Hepatocyte (in vitro differentiated cells): ENCODE measurements around the gene DAP. TPM values are rescaled to one million over a fixed set of nuclear protein-coding genes. Genes with fewer than 3 reads are reported as not detected.
"Not testable (repeated sequence)": the region's sequence is repeated elsewhere in the genome, so short reads cannot be mapped to it uniquely, and the experiment has no call there.

Experiments
- DNase-seq: peaks from one replicate; pipeline ENCODE4 v3.0.0-alpha.2; 2016; ENCODE audit warnings: low spot score
- H2AFZ ChIP-seq: fragments of 200-600 bp; sonication (generic); 2 replicates; pipeline ENCODE4 v1.6.0; 2016; ENCODE audit warnings: antibody characterized with exemption, mild to moderate bottlenecking
- H3K27ac ChIP-seq: fragments of 200-600 bp; sonication (generic); 2 replicates; pipeline ENCODE4 v1.5.1; 2016; ENCODE audit warnings: mild to moderate bottlenecking
- H3K27me3 ChIP-seq: fragments of 200-600 bp; sonication (generic); 2 replicates; pipeline ENCODE4 v1.6.1; 2016
- H3K36me3 ChIP-seq: fragments of 200-600 bp; sonication (generic); replicated peaks from 2 replicates; pipeline ENCODE4 v1.5.1; 2016; ENCODE audit warnings: low read depth; ENCODE audit not compliant: insufficient read depth
- H3K4me1 ChIP-seq: fragments of 200-600 bp; sonication (generic); 2 replicates; pipeline ENCODE4 v1.5.1; 2016; ENCODE audit warnings: mild to moderate bottlenecking, moderate library complexity; ENCODE audit not compliant: insufficient read depth
- H3K4me2 ChIP-seq: fragments of 200-600 bp; sonication (generic); 2 replicates; pipeline ENCODE4 v1.6.0; 2016
- H3K4me3 ChIP-seq: fragments of 200-600 bp; sonication (generic); 2 replicates; pipeline ENCODE4 v1.5.1; 2016; ENCODE audit warnings: mild to moderate bottlenecking
- H3K79me2 ChIP-seq: fragments of 200-600 bp; sonication (generic); 2 replicates; pipeline ENCODE4 v1.6.0; 2017; ENCODE audit warnings: mild to moderate bottlenecking
- H3K9me2 ChIP-seq: fragments of 200-600 bp; sonication (generic); replicated peaks from 2 replicates; pipeline ENCODE4 v1.6.0; 2017; ENCODE audit warnings: mild to moderate bottlenecking; ENCODE audit not compliant: insufficient read depth
- H3K9me3 ChIP-seq: fragments of 200-600 bp; sonication (generic); 2 replicates; pipeline ENCODE4 v1.5.1; 2016; ENCODE audit warnings: low read depth, mild to moderate bottlenecking
- H4K20me1 ChIP-seq: fragments of 200-600 bp; sonication (generic); 2 replicates; pipeline ENCODE4 v1.6.0; 2016; ENCODE audit warnings: mild to moderate bottlenecking; ENCODE audit not compliant: insufficient read depth, poor library complexity, severe bottlenecking
- EZH2 ChIP-seq: fragments of 200-600 bp; sonication (generic); IDR thresholded peaks from 2 replicates; pipeline ENCODE4 v1.6.1; 2016; ENCODE audit warnings: antibody characterized with exemption, mild to moderate bottlenecking, borderline replicate concordance
- EZH2phosphoT487 ChIP-seq: fragments of 200-600 bp; sonication (generic); IDR thresholded peaks from one replicate; pipeline ENCODE4 v1.6.1; 2018; ENCODE audit warnings: antibody characterized with exemption, mild to moderate bottlenecking, low read depth, moderate library complexity; ENCODE audit not compliant: unreplicated experiment, severe bottlenecking
- WGBS: methylation state at CpG from one replicate; pipeline ENCODE4 v1.1.6; 2016; ENCODE audit warnings: low lambda C conversion rate; ENCODE audit errors: missing lambda C conversion rate; 5-methylcytosine and 5-hydroxymethylcytosine counted together
- polyA plus RNA-seq: library from polyadenylated mRNA; unstranded; fragments of >200 nt; fragmentation: Nextera tagmentation; extraction: Ambion mirVana; gene quantifications from 2 replicates; pipeline ENCODE4 v1.2.1, GENCODE V29; 2016
- total RNA-seq: library from RNA; depleted of rRNA; stranded (reverse); fragments of >200 nt; gene quantifications from 2 replicates; pipeline ENCODE4 v1.2.3, GENCODE V29; 2014
- TF ChIP-seq, protein P1 (sequence below): fragments of 200-600 bp; sonication (generic); IDR thresholded peaks from 2 replicates; pipeline ENCODE4 v1.5.1; 2016; ENCODE audit warnings: antibody characterized with exemption, mild to moderate bottlenecking; ENCODE audit not compliant: poor library complexity

Gene DAP
- total and polyA plus RNA-seq, 2 experiments from 2014 or later: 74.8 to 196 TPM

DNA sequence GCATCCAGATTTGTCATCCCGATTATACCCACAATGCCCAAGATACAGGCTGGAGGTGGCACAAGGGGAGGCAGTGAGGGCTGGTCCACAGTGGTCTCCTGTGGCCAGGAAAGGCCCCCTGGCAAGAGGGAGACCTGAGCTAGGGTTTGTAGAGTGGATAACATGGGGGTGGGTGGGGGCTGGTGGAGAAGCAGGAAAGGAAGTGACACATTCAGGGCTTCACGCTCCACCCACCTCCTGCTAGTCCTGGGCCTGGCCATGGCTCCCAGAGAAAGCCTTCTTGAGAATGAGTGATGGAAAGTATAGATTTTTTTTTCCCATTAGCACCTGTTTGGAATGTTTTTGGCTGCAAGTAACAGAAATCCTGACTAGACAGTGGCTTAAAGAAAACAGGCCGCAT, 115.9 kb downstream of the DAP start:
- no peaks in the 10 kb centered on the region for H3K79me2 ChIP-seq
- H3K27ac ChIP-seq: no peak overlapping the region
- no peak overlapping the region for H2AFZ ChIP-seq
- DNase-seq: no peak
- no peaks in the 10 kb centered on the region for H3K27me3 ChIP-seq
- no peaks in the 10 kb centered on the region for H3K36me3 ChIP-seq
- 98% methylated on average over 3 of the region's 3 CpGs for WGBS
- no peaks in the 10 kb centered on the region for H4K20me1 ChIP-seq
- no peak overlapping the region for H3K4me3 ChIP-seq
- no peaks in the 10 kb centered on the region for H3K9me2 ChIP-seq
- no peaks in the 10 kb centered on the region for H3K9me3 ChIP-seq
- no peak for TF ChIP-seq EZH2phosphoT487
- TF ChIP-seq, protein P1, sequence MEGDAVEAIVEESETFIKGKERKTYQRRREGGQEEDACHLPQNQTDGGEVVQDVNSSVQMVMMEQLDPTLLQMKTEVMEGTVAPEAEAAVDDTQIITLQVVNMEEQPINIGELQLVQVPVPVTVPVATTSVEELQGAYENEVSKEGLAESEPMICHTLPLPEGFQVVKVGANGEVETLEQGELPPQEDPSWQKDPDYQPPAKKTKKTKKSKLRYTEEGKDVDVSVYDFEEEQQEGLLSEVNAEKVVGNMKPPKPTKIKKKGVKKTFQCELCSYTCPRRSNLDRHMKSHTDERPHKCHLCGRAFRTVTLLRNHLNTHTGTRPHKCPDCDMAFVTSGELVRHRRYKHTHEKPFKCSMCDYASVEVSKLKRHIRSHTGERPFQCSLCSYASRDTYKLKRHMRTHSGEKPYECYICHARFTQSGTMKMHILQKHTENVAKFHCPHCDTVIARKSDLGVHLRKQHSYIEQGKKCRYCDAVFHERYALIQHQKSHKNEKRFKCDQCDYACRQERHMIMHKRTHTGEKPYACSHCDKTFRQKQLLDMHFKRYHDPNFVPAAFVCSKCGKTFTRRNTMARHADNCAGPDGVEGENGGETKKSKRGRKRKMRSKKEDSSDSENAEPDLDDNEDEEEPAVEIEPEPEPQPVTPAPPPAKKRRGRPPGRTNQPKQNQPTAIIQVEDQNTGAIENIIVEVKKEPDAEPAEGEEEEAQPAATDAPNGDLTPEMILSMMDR: no peak
- no peak for TF ChIP-seq EZH2
- no peaks in the 10 kb centered on the region for H3K4me1 ChIP-seq
- no peak overlapping the region for H3K4me2 ChIP-seq

DNA sequence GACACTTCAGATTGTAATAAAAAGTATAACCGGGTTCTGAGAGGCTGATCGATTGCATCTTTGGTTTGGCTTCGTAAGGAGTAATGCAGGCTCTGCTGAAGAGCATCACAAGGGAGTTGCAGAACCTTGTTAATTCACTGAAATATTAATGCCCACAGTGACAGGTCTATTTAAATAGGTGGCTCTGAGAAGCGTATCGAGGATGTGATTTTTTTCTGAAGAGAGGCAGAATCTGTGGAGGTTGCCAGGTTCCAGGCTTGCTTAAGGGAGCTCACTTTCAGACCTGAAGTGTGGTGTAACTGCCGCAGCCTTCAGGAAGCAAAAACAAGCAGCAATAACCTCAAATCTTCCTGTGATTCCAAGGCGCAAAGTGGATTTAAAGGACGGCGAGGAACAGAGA, 116.8 kb downstream of the DAP start:
- no peak overlapping the region for H2AFZ ChIP-seq
- no peaks in the 10 kb centered on the region for H3K9me3 ChIP-seq
- WGBS: 82% methylated on average over 9 of the region's 9 CpGs
- H3K79me2 ChIP-seq: no peaks in the 10 kb centered on the region
- no peaks in the 10 kb centered on the region for H3K36me3 ChIP-seq
- no peak for DNase-seq
- no peaks in the 10 kb centered on the region for H3K27me3 ChIP-seq
- no peaks in the 10 kb centered on the region for H3K9me2 ChIP-seq
- H3K4me3 ChIP-seq: no peak overlapping the region
- H4K20me1 ChIP-seq: no peaks in the 10 kb centered on the region
- TF ChIP-seq EZH2phosphoT487 (no peak), EZH2 (no peak)
- TF ChIP-seq, protein P1: no peak
- H3K4me2 ChIP-seq: no peak overlapping the region
- H3K4me1 ChIP-seq: no peaks in the 10 kb centered on the region
- no peak overlapping the region for H3K27ac ChIP-seq

DNA sequence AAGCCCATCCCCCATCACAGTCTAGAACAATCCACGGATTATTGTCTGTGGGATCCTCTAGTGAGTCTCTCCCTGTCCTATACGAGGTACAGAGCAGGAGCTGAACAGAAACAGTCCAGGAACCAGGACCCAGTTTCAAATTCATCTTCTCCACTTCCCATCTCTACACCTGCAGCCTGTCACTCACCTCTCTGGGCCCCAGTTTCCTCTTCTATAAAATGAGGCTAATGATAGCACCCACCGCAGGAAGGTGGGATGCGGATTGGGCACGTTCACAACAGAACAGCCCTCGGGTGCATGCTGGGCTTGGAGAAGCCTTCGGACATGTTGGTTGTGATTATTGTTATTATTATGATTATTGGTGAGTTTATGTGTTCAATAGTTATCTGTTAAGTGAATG, 118.7 kb downstream of the DAP start:
- Histone ChIP-seq H4K20me1 (no peaks in the 10 kb centered on the region), H3K4me1 (no peaks in the 10 kb centered on the region), H3K36me3 (no peaks in the 10 kb centered on the region), H2AFZ (no peak overlapping the region), H3K27ac (no peak overlapping the region), H3K9me2 (no peaks in the 10 kb centered on the region), H3K4me2 (no peak overlapping the region), H3K79me2 (no peaks in the 10 kb centered on the region), H3K9me3 (no peaks in the 10 kb centered on the region), H3K27me3 (peaks cover 7% of the 10 kb centered on the region), H3K4me3 (no peak overlapping the region)
- TF ChIP-seq EZH2 (no peak), EZH2phosphoT487 (no peak)
- TF ChIP-seq, protein P1: no peak
- DNase-seq: no peak
- WGBS: 79% methylated on average over 7 of the region's 7 CpGs

DNA sequence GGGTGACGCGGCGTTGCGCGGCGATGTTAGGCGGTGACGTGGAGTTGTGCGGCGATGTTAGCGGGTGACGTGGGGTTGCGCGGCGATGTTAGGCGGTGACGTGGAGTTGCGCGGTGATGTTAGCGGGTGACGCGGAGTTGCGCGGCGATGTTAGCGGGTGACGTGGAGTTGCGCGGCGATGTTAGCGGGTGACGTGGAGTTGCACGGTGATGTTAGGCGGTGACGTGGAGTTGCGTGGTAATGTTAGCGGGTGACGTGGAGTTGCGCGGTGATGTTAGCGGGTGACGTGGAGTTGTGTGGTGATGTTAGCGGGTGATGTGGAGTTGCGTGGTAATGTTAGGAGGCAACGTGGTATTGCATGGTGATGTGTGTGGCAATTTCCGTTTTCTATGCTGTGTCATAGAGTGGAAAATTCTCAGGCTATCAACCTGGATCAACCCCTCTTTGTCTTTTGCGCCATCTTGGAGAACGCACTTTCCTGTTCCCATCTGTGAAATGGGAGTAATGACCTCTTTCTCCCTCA, 121.1 kb downstream of the DAP start:
- no peaks in the 10 kb centered on the region for H3K4me1 ChIP-seq
- no peaks in the 10 kb centered on the region for H3K36me3 ChIP-seq
- WGBS: 97% methylated on average over 5 of the region's 48 CpGs
- DNase-seq: no peak
- H3K9me2 ChIP-seq: no peaks in the 10 kb centered on the region
- H2AFZ ChIP-seq: no peak overlapping the region
- no peak overlapping the region for H3K4me3 ChIP-seq
- peaks cover 7% of the 10 kb centered on the region for H3K27me3 ChIP-seq
- H3K79me2 ChIP-seq: no peaks in the 10 kb centered on the region
- no peak overlapping the region for H3K4me2 ChIP-seq
- no peak overlapping the region for H3K27ac ChIP-seq
- no peaks in the 10 kb centered on the region for H3K9me3 ChIP-seq
- H4K20me1 ChIP-seq: no peaks in the 10 kb centered on the region
- TF ChIP-seq, protein P1: no peak
- TF ChIP-seq EZH2 (no peak), EZH2phosphoT487 (no peak)

DNA sequence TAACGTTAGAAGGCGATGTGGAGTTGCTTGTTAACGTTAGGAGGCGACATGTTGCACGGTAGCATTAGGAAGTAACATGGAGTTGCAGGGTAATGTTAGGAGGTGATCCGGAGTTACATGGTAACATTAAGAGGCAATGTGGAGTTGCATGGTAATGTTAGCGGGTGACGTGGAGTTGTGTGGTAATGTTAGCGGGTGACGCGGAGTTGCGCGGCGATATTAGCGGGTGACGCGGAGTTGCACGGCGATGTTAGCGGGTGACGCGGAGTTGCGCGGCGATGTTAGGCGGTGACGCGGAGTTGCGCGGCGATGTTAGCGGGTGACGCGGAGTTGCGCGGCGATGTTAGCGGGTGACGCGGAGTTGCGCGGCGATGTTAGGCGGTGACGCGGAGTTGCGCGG, 122.3 kb downstream of the DAP start:
- H3K9me3 ChIP-seq, H3K27ac ChIP-seq, H2AFZ ChIP-seq, DNase-seq, H3K4me3 ChIP-seq, H3K4me1 ChIP-seq, H3K4me2 ChIP-seq, H3K9me2 ChIP-seq, H3K27me3 ChIP-seq, H3K36me3 ChIP-seq, H3K79me2 ChIP-seq, H4K20me1 ChIP-seq: not testable (repeated sequence)
- 92% methylated on average over 22 of the region's 48 CpGs for WGBS
